Activated CD8-positive, alpha-beta memory T cell treated with anti-CD3 and anti-CD28 coated beads, Interleukin-2, amount 10 ng/mL, durations not matched to agents 7 days and 5 days (primary cell): Measurements from ENCODE around the gene MTERF4. TPM values are rescaled to one million over a fixed set of nuclear protein-coding genes. Genes with fewer than 3 reads are reported as not detected.
"Not testable (repeated sequence)": the region's sequence is repeated elsewhere in the genome, so short reads cannot be mapped to it uniquely, and the experiment has no call there.

Experiments used
- ATAC-seq: fragments of 150-1000 bp; cut with Tn5 transposase; one replicate; pipeline ENCODE4 v1.10.0; 2021; ENCODE audit warnings: moderate library complexity
- CTCF ChIA-PET: fragments of 350-600 bp; sonication (Branson Sonifier 250); formaldehyde crosslinking; loops from one replicate; lab custom pipeline; 2021; ENCODE audit warnings: antibody characterized with exemption; lab: Charles Lee
- DNase-seq: peaks from one replicate; pipeline ENCODE4 v3.0.0-alpha.2; 2020
- H3K27ac Mint-ChIP-seq: one replicate; pipeline ENCODE4 v1.8.0; 2021; ENCODE audit warnings: mild to moderate bottlenecking, mixed read lengths
- H3K27me3 Mint-ChIP-seq: one replicate; pipeline ENCODE4 v1.8.0; 2021; ENCODE audit warnings: mixed read lengths
- H3K36me3 Mint-ChIP-seq: one replicate; pipeline ENCODE4 v1.8.0; 2021; ENCODE audit warnings: mild to moderate bottlenecking, mixed read lengths
- H3K4me1 Mint-ChIP-seq: one replicate; pipeline ENCODE4 v1.8.0; 2021; ENCODE audit warnings: mixed read lengths
- H3K4me3 Mint-ChIP-seq: one replicate; pipeline ENCODE4 v1.8.0; 2021; ENCODE audit warnings: mild to moderate bottlenecking, moderate library complexity, mixed read lengths
- H3K9me3 Mint-ChIP-seq: one replicate; pipeline ENCODE4 v1.8.0; 2022; ENCODE audit warnings: low read depth, mixed read lengths
- total RNA-seq, 2 experiments: library from RNA; stranded (reverse); gene quantifications; one replicate each; pipeline ENCODE4 v1.2.3, GENCODE V29; 2021

MTERF4 gene
- total RNA-seq, 2 experiments from 2014 or later, result 31.5 to 33.0 TPM

DNA sequence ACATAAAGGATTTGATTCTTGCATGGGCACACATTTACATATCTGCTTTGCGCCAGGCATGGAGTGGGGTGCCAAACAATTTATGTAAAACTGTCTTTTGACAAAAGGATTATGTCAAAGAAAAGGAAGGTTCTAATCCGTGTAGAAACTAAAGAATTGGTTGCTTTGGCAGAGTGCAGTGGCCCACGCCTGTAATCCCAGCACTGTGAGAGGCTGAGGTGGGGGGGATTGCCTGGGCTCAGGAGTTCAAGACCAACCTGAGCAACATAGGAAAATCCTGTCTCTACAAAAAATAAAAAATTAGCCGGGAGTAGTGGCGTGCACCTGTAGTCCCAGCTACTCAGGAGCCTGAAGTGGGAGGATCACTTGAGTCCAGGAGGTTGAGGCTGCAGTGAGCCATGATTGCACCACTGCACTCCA is 1.1 kb upstream of the MTERF4 start:
- ATAC-seq (no peak), DNase-seq (peak; percentile 31)
- no peaks in the 10 kb centered on the region for H3K27me3 Mint-ChIP-seq
- H3K4me1 Mint-ChIP-seq, result peaks cover 38% of the 10 kb centered on the region
- CTCF ChIA-PET, result interaction anchor here (1.2 to 2.6 kb wide), 2 partner anchors 10 to 37 kb away, joined by 3 to 9 read pairs; no protein-coding TSS in a partner anchor
- H3K27ac Mint-ChIP-seq, result peak overlapping the region; percentile 97
- H3K4me3 Mint-ChIP-seq, result peak overlapping the region; percentile 96
- peaks cover 13% of the 10 kb centered on the region for H3K36me3 Mint-ChIP-seq
- H3K9me3 Mint-ChIP-seq, result no peaks in the 10 kb centered on the region

DNA sequence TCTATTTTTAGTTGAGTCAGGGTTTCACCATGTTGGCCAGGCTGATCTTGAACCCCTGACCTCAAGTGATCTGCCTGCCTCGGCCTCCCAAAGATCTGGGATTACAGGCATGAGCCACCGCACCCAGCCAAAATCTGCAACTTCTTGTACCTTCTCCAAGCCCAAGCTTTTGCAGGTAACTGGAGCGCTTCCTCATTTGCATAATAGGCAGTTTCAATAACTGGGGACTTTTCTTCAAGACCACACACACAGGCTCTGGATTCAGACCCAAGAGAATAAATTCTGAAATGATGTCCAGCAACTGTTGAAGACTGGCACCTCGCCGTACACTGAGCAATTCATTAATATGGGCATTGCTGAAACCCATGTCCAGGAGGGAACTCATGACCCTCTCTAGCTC is 2.8 kb downstream of the MTERF4 start:
- no peak overlapping the region for H3K4me3 Mint-ChIP-seq
- H3K36me3 Mint-ChIP-seq, result peaks cover 33% of the 10 kb centered on the region
- ATAC-seq (no peak), DNase-seq (peak; percentile 39)
- peaks cover 59% of the 10 kb centered on the region for H3K4me1 Mint-ChIP-seq
- CTCF ChIA-PET, result interaction anchor here (0.9 kb wide), 1 partner anchor 9 kb away, joined by 3 read pairs; no protein-coding TSS in a partner anchor
- H3K27ac Mint-ChIP-seq, result no peak overlapping the region
- no peaks in the 10 kb centered on the region for H3K27me3 Mint-ChIP-seq
- H3K9me3 Mint-ChIP-seq, result no peaks in the 10 kb centered on the region

DNA sequence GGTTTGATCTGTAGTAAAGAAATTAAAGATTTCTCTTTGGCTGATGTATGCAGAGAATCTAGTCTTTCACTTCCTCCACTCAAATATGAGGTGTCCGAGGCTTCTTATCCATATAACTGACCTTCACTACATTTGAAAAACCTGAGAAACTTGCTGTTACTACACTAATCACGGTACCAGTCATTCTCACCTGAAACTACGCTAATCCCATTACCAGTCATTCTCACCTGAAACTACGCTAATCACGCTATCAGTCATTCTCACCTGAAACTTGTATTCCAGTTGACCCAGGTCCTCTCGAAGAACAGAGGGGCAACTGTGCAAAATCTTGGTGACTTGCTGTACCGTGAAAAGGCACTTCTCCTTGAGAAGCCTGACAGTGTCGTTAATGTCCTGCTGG is 5.1 kb downstream of the MTERF4 start:
- H3K4me1 Mint-ChIP-seq, result peaks cover 48% of the 10 kb centered on the region
- H3K27ac Mint-ChIP-seq, result peak overlapping the region; percentile 14
- no peaks in the 10 kb centered on the region for H3K9me3 Mint-ChIP-seq
- no peaks in the 10 kb centered on the region for H3K27me3 Mint-ChIP-seq
- no peak for ATAC-seq
- H3K36me3 Mint-ChIP-seq, result peaks cover 35% of the 10 kb centered on the region
- no peak overlapping the region for H3K4me3 Mint-ChIP-seq
- peak; percentile 37 for DNase-seq
- CTCF ChIA-PET, result no interaction called here

DNA sequence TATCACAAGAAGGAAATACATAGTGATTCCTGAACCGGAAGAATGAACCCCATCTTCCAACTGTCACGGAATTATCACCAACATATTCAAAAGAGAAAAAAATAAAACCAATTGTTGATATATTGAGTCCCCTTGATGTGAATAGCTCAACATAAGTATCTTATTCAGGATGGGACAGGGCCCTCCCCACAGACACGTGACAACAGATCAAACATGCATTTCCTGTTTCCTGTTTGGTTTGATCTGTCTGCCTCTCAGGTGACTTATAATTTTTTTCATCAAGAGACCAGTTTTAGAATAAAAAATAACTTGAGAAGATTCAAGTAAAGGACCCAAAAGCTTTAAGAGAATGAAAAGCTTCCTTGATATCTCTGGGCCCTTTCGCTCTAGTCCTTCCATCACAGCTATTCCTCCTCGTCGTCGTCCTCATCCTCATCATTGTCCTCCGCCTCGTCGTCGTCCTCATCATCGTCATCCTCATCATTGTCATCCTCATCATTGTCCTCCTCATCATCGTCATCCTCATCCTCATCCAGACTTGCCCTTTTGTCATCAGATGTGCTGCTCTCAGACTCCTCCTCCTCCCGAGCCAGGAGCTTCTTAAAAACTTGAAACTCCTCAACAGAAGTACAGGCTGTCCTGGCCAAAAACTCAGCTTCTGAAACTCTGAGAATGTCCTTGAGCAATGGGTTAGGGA is 6.3 kb downstream of the MTERF4 start:
- Mint-ChIP-seq H3K9me3 (no peaks in the 10 kb centered on the region), H3K27me3 (no peaks in the 10 kb centered on the region), H3K4me1 (peaks cover 42% of the 10 kb centered on the region), H3K36me3 (peaks cover 36% of the 10 kb centered on the region), H3K4me3 (no peak overlapping the region), H3K27ac (peak overlapping the region; percentile 67)
- DNase-seq (peak; percentile 60), ATAC-seq (peak; percentile 64)
- CTCF ChIA-PET, result interaction anchor here (0.8 to 1.5 kb wide), 4 partner anchors 10 to 54 kb away, joined by 3 to 5 read pairs (median 4); partner anchors contain the start of gene PASK

DNA sequence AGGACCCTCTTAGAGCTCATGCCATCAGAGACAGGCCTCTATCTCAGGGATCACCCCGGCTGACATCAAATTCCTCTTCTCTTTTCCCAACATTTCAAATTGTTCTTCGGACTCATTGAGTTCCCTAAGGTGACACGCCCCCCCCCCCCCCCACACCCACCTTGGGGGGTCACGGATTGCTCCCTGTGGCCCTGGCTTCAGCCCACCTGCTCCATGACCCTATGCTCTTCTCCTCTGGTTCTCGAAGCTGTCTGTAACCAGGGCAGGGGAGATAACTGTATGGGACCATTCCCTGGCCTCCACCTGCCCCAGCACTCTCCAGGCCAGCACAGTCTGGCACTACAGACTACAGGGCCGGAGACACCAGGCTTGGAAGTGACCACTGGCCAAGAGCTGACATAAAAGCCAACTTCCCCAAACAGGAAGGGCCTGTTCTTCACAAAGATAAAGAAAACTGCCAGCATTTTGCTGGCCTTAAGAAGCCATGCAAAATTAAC is 7.1 kb downstream of the MTERF4 start:
- ATAC-seq (no peak), DNase-seq (peak; percentile 9)
- Mint-ChIP-seq H3K27ac (peak overlapping the region; percentile 67), H3K4me3 (no peak overlapping the region), H3K9me3 (no peaks in the 10 kb centered on the region), H3K4me1 (peaks cover 40% of the 10 kb centered on the region), H3K27me3 (no peaks in the 10 kb centered on the region), H3K36me3 (peaks cover 36% of the 10 kb centered on the region)
- CTCF ChIA-PET, result interaction anchor here (0.8 to 1.5 kb wide), 4 partner anchors 9 to 54 kb away, joined by 3 to 5 read pairs (median 4); partner anchors contain the start of gene PASK

DNA sequence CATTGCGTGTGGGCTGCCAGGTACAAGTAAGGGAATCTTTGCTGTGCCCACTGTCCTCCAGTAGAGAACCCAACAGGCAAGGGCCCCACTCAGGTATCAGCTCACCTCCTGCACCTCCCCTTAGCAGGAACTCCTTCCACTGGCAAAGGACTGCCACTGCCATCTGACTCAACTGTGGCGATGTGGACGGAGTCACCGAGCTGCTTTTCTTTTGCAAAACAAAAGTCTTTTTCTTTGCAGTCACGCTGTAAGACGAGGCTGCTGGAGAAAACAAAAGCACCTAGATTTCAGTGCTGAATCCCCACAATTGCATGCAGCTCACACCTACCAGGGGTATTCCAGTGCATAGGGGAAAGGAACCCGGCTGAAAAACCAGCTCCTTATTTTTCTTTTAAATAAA is 7.9 kb downstream of the MTERF4 start:
- no peak for ATAC-seq
- peaks cover 33% of the 10 kb centered on the region for H3K4me1 Mint-ChIP-seq
- H3K9me3 Mint-ChIP-seq, result no peaks in the 10 kb centered on the region
- CTCF ChIA-PET, result interaction anchor here (1.5 kb wide), 1 partner anchor 16 kb away, joined by 3 read pairs; no protein-coding TSS in a partner anchor
- no peak overlapping the region for H3K4me3 Mint-ChIP-seq
- H3K27ac Mint-ChIP-seq, result no peak overlapping the region
- no peak for DNase-seq
- H3K27me3 Mint-ChIP-seq, result no peaks in the 10 kb centered on the region
- H3K36me3 Mint-ChIP-seq, result peaks cover 31% of the 10 kb centered on the region

DNA sequence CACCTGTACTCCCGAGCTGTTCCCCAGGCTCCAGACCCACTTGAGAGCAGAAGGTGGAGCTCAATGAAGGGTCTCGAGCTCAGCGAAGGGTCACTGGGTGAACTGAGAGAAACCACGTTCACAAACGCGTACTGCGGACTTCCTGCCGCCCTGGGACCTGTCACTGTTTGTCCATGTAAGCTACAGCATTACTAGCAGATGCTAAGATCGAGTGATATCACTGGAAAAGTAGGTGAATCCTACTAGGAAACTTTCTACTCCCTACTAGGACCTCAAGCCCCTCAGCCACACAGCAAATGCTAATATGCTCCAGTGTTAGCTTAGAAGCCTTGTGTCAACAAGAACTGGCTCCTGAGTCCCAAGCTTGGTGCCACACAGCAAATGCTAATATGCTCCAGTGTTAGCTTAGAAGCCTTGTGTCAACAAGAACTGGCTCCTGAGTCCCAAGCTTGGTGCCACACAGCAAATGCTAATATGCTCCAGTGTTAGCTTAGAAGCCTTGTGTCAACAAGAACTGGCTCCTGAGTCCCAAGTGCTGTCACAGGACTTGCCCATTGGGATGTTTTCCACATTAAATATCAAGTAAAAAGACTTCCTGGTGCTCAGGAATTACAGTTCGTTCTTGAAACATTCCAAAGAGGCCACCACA is 8.8 kb downstream of the MTERF4 start:
- Mint-ChIP-seq H3K4me1 (peaks cover 27% of the 10 kb centered on the region), H3K36me3 (peaks cover 30% of the 10 kb centered on the region)
- ATAC-seq, H3K27ac Mint-ChIP-seq, H3K27me3 Mint-ChIP-seq, H3K9me3 Mint-ChIP-seq, H3K4me3 Mint-ChIP-seq, DNase-seq: not testable (repeated sequence)
- CTCF ChIA-PET, result interaction anchor here (1.1 kb wide), 1 partner anchor 56 kb away, joined by 3 read pairs; the partner anchor contains the start of gene PASK

DNA sequence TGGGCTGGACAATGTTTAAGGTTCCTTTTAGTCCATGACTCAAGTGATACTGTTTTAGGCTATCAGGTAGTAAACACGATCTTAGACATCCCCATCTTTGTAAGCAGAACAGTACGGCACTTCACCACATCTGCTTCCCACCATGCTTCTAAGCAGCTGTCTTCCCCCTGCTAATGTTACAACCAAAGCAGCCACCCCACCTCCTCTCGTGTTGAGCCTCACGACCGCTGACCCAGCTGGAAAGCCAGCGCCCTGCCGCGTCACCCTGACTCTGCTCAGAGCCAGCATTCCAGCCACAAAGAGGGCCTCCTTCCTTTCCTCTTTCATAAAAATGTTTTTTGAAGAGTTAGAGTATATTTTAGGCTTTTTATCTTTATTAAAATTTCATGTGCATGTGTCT is 9.4 kb downstream of the MTERF4 start:
- DNase-seq (no peak), ATAC-seq (no peak)
- no peak overlapping the region for H3K27ac Mint-ChIP-seq
- peaks cover 35% of the 10 kb centered on the region for H3K36me3 Mint-ChIP-seq
- no peak overlapping the region for H3K4me3 Mint-ChIP-seq
- no peaks in the 10 kb centered on the region for H3K27me3 Mint-ChIP-seq
- H3K4me1 Mint-ChIP-seq, result peaks cover 25% of the 10 kb centered on the region
- H3K9me3 Mint-ChIP-seq, result no peaks in the 10 kb centered on the region
- CTCF ChIA-PET, result interaction anchor here (1.1 kb wide), 1 partner anchor 57 kb away, joined by 3 read pairs; the partner anchor contains the start of gene PASK

DNA sequence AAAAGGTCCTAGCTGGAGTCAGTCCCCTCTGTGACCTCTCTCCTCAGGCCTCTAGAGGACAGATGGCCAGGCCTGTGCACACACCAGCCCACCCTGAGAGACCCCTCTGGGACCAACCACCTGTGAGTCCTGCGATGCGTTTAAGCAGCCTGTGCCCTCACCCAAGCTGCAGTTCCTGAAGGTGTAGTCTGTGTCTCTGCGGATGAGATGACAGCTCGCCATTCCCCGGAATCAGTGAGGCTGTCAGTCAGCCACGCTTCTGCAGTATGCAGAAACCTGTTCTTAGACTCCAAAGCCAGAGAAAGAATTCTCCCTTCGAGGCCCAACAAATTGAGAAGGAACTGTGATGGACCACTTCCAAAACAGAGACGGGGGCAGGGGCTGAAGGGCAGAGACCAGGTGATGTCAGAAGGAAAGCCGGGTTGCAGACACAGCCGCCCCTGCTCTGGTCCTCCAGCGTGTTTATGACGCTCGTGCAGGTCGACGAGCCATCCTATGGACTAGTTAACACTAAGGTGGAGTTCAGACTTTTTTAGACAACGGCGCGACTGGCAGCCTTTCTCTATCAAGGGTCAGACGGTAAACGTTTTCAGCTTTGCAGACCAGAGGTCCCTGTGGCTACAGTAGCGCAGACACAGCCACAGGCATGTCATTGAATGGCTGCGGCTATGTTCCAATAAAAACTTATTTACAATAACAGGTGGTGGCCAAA is 10.2 kb downstream of the MTERF4 start:
- DNase-seq (no peak), ATAC-seq (no peak)
- H3K9me3 Mint-ChIP-seq, result no peaks in the 10 kb centered on the region
- no peak overlapping the region for H3K27ac Mint-ChIP-seq
- peaks cover 17% of the 10 kb centered on the region for H3K4me1 Mint-ChIP-seq
- H3K36me3 Mint-ChIP-seq, result peaks cover 31% of the 10 kb centered on the region
- H3K27me3 Mint-ChIP-seq, result no peaks in the 10 kb centered on the region
- H3K4me3 Mint-ChIP-seq, result no peak overlapping the region
- CTCF ChIA-PET, result no interaction called here

DNA sequence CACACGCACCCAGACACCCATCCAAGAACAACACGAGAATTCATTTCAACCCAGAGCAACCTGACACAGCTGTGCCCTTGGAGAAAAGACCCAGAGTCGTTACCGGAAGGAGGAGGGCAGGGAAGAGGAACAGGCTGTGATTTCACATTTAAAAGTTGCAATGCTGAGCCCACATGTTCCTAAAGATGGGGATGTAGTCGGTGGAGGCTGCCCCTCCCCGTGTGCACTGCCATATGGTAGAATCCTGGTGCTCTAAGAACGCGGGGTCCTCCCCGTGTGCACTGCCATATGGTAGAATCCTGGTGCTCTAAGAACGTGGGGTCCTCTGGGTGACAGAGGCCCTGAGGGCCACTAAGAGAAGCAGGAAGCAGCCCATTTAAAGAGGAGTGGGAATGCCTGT is 10.9 kb downstream of the MTERF4 start:
- H3K9me3 Mint-ChIP-seq, result no peaks in the 10 kb centered on the region
- no peak for ATAC-seq
- CTCF ChIA-PET, result no interaction called here
- peak overlapping the region; percentile 7 for H3K27ac Mint-ChIP-seq
- H3K4me1 Mint-ChIP-seq, result peaks cover 11% of the 10 kb centered on the region
- H3K36me3 Mint-ChIP-seq, result peaks cover 29% of the 10 kb centered on the region
- no peak for DNase-seq
- H3K27me3 Mint-ChIP-seq, result no peaks in the 10 kb centered on the region
- no peak overlapping the region for H3K4me3 Mint-ChIP-seq

DNA sequence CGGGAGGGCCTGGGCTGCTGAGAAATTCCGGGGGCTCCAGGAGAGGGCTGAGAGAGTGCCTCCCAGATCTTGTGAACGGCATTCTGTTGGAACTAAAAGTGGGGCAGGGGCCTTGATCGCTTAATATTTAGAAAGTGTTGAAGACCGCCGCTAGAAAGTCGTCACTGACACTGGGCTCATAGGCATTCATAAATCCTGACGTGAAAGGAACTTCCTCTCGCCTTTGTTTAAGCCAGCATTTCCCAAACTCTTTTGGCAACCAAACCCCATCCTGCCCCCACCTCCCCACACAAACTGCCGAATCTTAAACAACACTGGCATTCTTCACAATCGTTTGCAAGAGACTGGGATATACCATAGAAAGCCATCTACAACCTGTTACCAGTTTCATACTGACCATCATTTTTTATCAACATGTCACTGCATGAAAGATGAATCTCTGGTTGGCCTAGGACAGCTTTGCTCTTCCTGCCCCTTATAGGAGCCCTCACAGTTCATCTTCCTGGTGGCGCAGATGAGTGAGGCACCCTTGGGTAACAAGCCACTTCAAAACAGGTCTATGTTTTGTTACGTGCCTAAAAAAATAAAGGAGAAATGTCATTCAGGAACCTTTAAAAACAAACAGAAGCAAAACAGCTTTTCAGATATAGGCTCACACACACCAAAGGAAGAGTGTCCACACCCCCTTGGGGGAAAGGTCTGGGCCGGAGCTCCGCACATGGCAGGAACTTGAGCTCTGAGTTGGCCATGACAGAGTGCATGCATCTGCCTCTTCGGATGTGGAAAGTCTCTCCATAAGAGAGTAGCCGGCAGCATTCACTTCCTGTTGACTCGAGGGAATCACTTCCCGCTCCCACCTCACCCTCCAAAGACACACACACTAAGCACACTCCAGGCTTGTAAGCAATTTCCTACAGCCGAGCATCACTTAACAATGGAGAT is 13.0 kb downstream of the MTERF4 start:
- Mint-ChIP-seq H3K36me3 (peaks cover 26% of the 10 kb centered on the region), H3K27ac (no peak overlapping the region), H3K9me3 (no peaks in the 10 kb centered on the region), H3K4me3 (no peak overlapping the region), H3K4me1 (no peaks in the 10 kb centered on the region), H3K27me3 (no peaks in the 10 kb centered on the region)
- DNase-seq (no peak), ATAC-seq (no peak)
- CTCF ChIA-PET, result interaction anchor here (1.1 kb wide), 1 partner anchor 11 kb away, joined by 7 read pairs; no protein-coding TSS in a partner anchor

DNA sequence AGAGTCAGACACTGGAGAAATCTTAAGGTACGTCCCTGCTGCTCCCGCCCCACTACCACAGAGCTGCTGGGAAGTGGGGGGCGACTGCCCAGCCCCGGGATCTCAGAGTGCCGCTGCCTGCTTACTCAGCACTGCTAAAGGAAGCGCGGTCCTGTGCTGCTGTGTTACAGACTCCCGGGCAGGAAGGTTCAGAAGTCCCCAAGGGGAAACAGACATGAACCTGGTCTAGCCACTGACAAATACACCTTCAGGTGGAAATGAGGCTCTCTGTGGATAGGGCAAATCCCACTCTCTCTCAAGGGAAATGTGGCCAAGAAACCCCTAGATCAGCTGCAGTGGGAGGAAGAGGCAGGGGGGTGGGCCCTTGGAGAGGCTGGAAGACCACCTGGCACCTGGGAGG is 13.7 kb downstream of the MTERF4 start:
- ATAC-seq (no peak), DNase-seq (no peak)
- peaks cover 26% of the 10 kb centered on the region for H3K36me3 Mint-ChIP-seq
- no peaks in the 10 kb centered on the region for H3K9me3 Mint-ChIP-seq
- no peak overlapping the region for H3K4me3 Mint-ChIP-seq
- no peaks in the 10 kb centered on the region for H3K4me1 Mint-ChIP-seq
- H3K27me3 Mint-ChIP-seq, result no peaks in the 10 kb centered on the region
- no peak overlapping the region for H3K27ac Mint-ChIP-seq
- CTCF ChIA-PET, result interaction anchor here (1.1 kb wide), 1 partner anchor 10 kb away, joined by 7 read pairs; no protein-coding TSS in a partner anchor
